ENCODE data around the gene CAPN10. TPM values are rescaled to one million over a fixed set of nuclear protein-coding genes. Genes with fewer than 3 reads are reported as not detected.

Gene CAPN10
- total RNA-seq, 1 experiment from 2014 or later, result 47.4 TPM

DNA sequence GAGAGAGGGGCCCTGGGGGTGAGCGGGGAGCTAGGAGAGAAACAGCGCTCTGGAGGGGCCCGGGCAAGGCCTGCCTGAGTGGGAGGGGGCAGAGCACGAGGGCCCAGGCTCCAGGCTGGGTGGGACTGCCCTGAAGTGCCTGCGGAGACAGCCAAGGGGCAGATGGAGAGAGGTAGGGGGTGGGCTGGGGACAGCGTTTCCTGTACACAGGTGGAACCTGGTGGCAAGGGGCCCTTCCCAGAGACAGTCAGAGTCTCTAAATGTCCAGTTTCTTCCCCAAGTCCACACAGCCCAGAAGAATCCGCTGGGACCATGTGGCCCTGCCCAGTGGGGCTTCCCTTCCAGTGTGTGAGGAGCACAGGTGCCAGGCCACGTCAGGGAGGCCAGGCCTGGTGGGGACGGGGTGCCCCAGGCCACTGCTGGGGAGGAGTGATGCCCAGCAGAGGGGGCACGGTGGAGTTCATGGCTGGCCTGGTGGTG is 37.0 kb downstream of the CAPN10 start:
- no peak for TF ChIP-seq CTCF (conservative IDR thresholded peaks at IDR 0.05)
- Mint-ChIP-seq H3K9me3 (peaks cover 7 to 12% of the 10 kb centered on the region in 2 experiments), H3K27ac (no peak overlapping the region), H3K27me3 (ENCODE audit: low read depth) (peaks cover 3% of the 10 kb centered on the region; the same call in 1 of the 2 replicates), H3K4me3 (no peak overlapping the region), H3K4me1 (peaks cover 0 to 16% of the 10 kb centered on the region in 2 experiments; a peak in 2 of 4 replicates), H3K36me3 (ENCODE audit: insufficient read depth in 1 of 3, low read depth in 3 of 3) (peaks cover 0 to 5% (median 3%) of the 10 kb centered on the region in 3 experiments; a peak in 2 of 7 replicates)
- H3K23me2 ChIP-seq (ENCODE audit: insufficient read length, low read depth, low read length, poor library complexity, severe bottlenecking), result no peaks in the 10 kb centered on the region
- H3K9ac ChIP-seq (ENCODE audit: extremely low read depth, insufficient read length, low read length), result no peak overlapping the region
- H3K4me2 ChIP-seq (ENCODE audit: insufficient read depth, insufficient read length, low read length), result no peak overlapping the region
- WGBS (ENCODE audit: extremely low coverage, insufficient read length, low lambda C conversion rate), result no CpG with 5 or more reads among the region's 10 CpGs
- H2AFZ ChIP-seq (ENCODE audit: low read length), result no peak overlapping the region
- H3K79me1 ChIP-seq (ENCODE audit: insufficient read depth, low read depth, low read length, poor library complexity, severe bottlenecking), result no peaks in the 10 kb centered on the region
- no peak overlapping the region for H3K14ac ChIP-seq (ENCODE audit: insufficient read depth, low read length)
- H3K4ac ChIP-seq (ENCODE audit: low read depth, low read length), result no peak overlapping the region
- no peaks in the 10 kb centered on the region for H3K27me3 ChIP-seq (ENCODE audit: insufficient read depth, low read length)
- H2AK5ac ChIP-seq (ENCODE audit: insufficient read length, low read length), result no peak overlapping the region
- H3K23ac ChIP-seq (ENCODE audit: insufficient read length, low read depth, low read length), result no peak overlapping the region
- DNase-seq, result no peak
- H2BK120ac ChIP-seq (ENCODE audit: low read depth, low read length, poor library complexity, severe bottlenecking), result no peak overlapping the region
- no peak overlapping the region for H2BK15ac ChIP-seq (ENCODE audit: low read depth, low read length)
- H4K91ac ChIP-seq (ENCODE audit: insufficient read length, low read depth, low read length), result no peak overlapping the region
- H3K56ac ChIP-seq (ENCODE audit: insufficient read length, low read depth, low read length), result no peak overlapping the region
- no peak overlapping the region for H2BK5ac ChIP-seq (ENCODE audit: insufficient read length, low read length)
- no peak overlapping the region for H4K5ac ChIP-seq (ENCODE audit: insufficient read length, low read depth, low read length)
- no peaks in the 10 kb centered on the region for H4K20me1 ChIP-seq (ENCODE audit: control insufficient read depth, insufficient read depth, insufficient read length)
- no peaks in the 10 kb centered on the region for H3K4me1 ChIP-seq (ENCODE audit: insufficient read depth, low read length)
- no peak overlapping the region for H3K18ac ChIP-seq (ENCODE audit: insufficient read length, low read depth, low read length)
- no peak overlapping the region for H4K8ac ChIP-seq (replicated peaks; ENCODE audit: insufficient read length, low read depth, low read length)
- H2BK20ac ChIP-seq (ENCODE audit: low read depth, low read length, poor library complexity, severe bottlenecking), result no peak overlapping the region
- H3T11ph ChIP-seq (ENCODE audit: low read length), result no peak overlapping the region
- H3K79me2 ChIP-seq (ENCODE audit: insufficient read depth, low read length), result no peaks in the 10 kb centered on the region
- H3K9me3 ChIP-seq (ENCODE audit: control insufficient read depth, low read depth, low read length), result no peaks in the 10 kb centered on the region
- H2BK12ac ChIP-seq (ENCODE audit: insufficient read length, low read depth, low read length), result no peak overlapping the region
- H3K27ac ChIP-seq (ENCODE audit: insufficient read length, low read depth, low read length), result no peak overlapping the region
